Measurements from ENCODE around the gene KRT86. TPM values are rescaled to one million over a fixed set of nuclear protein-coding genes. Genes with fewer than 3 reads are reported as not detected.

The KRT86 gene
- total and polyA plus RNA-seq, 2 donors from 2014 or later = 1.3 TPM; not detected in 1

DNA sequence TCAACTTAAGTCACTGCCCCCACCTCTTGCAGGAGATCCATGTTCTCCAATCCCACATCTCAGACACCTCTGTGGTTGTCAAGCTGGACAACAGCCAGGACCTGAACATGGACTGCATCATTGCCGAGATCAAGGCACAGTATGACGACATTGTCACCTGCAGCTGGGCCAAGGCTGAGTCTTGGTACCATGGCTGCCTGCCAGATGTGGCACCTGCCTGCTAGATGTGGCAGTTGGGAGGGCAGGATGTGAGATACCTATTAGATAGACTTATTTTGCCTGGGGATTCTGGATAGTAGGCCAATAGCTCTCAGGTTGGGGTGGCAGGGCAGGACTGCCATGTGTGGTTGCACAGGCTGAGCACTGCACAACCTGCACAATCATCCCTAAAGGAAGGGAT is 7.9 kb upstream of the KRT86 start:
- Histone ChIP-seq H3K4me1 (ENCODE audit: control insufficient read depth in 2 of 3, insufficient read depth in 2 of 3, low read depth in 1 of 3, low read length in 3 of 3) (peaks cover 0 to 4% (median under 1%) of the 10 kb centered on the region in 3 donors), H3K27ac (ENCODE audit: low read depth in 2 of 2, low read length in 2 of 2) (no peak overlapping the region), H3K27me3 (ENCODE audit: control insufficient read depth, insufficient read depth, low read length) (no peaks in the 10 kb centered on the region), H3K36me3 (ENCODE audit: control insufficient read depth in 2 of 3, insufficient read depth in 3 of 3, low read length in 3 of 3) (no peaks in the 10 kb centered on the region), H3K9me3 (ENCODE audit: control insufficient read depth in 2 of 3, insufficient read depth in 1 of 3, low read length in 3 of 3) (no peaks in the 10 kb centered on the region), H3K9ac (ENCODE audit: low read length in 3 of 3) (no peak overlapping the region), H3K4me3 (ENCODE audit: low read length in 3 of 3) (no peak overlapping the region)
- FAIRE-seq (no peak), DNase-seq (peak in 1 of 5 donors; percentile 37)
- TF ChIP-seq, protein P1, sequence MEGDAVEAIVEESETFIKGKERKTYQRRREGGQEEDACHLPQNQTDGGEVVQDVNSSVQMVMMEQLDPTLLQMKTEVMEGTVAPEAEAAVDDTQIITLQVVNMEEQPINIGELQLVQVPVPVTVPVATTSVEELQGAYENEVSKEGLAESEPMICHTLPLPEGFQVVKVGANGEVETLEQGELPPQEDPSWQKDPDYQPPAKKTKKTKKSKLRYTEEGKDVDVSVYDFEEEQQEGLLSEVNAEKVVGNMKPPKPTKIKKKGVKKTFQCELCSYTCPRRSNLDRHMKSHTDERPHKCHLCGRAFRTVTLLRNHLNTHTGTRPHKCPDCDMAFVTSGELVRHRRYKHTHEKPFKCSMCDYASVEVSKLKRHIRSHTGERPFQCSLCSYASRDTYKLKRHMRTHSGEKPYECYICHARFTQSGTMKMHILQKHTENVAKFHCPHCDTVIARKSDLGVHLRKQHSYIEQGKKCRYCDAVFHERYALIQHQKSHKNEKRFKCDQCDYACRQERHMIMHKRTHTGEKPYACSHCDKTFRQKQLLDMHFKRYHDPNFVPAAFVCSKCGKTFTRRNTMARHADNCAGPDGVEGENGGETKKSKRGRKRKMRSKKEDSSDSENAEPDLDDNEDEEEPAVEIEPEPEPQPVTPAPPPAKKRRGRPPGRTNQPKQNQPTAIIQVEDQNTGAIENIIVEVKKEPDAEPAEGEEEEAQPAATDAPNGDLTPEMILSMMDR (IDR thresholded peaks at IDR 0.05; ENCODE audit: borderline replicate concordance, extremely low read depth, insufficient read depth) = no peak
- intact Hi-C loops (cut with DNase I) = no loop called here

DNA sequence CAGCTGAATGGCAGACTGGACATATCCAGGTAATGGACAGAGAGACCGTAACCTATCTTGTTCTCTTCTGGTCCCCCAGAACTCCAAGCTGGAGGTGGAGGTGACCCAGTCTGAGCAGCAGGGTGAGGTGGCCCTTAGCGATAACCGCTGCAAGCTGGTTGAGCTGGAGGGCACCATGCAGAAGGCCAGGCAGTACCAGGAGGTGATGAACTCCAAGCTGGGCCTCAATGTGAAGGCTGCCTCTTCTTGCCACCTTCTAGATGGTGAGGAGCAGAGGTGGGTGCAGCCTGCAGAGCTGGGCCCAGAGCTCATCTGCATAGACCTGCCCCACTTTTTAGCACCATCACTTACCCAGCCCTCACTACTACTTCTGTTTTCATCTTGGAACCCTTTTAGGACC is 7.2 kb upstream of the KRT86 start:
- H3K27me3 ChIP-seq (ENCODE audit: control insufficient read depth, insufficient read depth, low read length) = no peaks in the 10 kb centered on the region
- DNase-seq (peak in 2 of 5 donors; percentile 6 to 13), FAIRE-seq (no peak)
- H3K36me3 ChIP-seq (ENCODE audit: control insufficient read depth in 2 of 3, insufficient read depth in 3 of 3, low read length in 3 of 3) = no peaks in the 10 kb centered on the region
- no peak overlapping the region for H3K9ac ChIP-seq (ENCODE audit: low read length in 3 of 3)
- no peak overlapping the region for H3K4me3 ChIP-seq (ENCODE audit: low read length in 3 of 3)
- intact Hi-C loops (cut with DNase I) = no loop called here
- H3K27ac ChIP-seq (ENCODE audit: low read depth in 2 of 2, low read length in 2 of 2) = no peak overlapping the region
- TF ChIP-seq, protein P1 (IDR thresholded peaks at IDR 0.05; ENCODE audit: borderline replicate concordance, extremely low read depth, insufficient read depth) = no peak
- peaks cover 0 to 4% (median 0%) of the 10 kb centered on the region in 3 donors for H3K4me1 ChIP-seq (ENCODE audit: control insufficient read depth in 2 of 3, insufficient read depth in 2 of 3, low read depth in 1 of 3, low read length in 3 of 3)
- no peaks in the 10 kb centered on the region for H3K9me3 ChIP-seq (ENCODE audit: control insufficient read depth in 2 of 3, insufficient read depth in 1 of 3, low read length in 3 of 3)

DNA sequence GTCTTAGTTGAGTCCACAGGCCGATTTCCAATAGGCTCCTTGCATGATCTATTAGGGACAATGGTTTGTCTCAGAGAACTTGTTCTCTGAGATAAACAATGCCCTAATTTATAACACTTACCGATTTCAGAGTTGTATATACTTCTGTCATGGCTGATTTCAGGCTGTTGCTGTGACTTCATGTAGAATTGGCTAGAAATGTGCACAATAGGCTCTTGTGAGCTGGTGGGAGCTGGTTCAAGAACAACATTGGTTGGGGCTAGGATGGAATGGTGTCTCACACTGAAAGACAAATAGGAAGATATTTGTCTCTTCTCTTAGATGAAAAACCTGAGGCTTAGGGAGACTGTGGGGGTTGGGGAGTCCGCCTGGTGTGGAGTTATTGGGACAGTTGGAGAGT is 6.7 kb upstream of the KRT86 start:
- no peaks in the 10 kb centered on the region for H3K9me3 ChIP-seq (ENCODE audit: control insufficient read depth in 2 of 3, insufficient read depth in 1 of 3, low read length in 3 of 3)
- H3K4me3 ChIP-seq (ENCODE audit: low read length in 3 of 3) = no peak overlapping the region
- FAIRE-seq (no peak), DNase-seq (no peak)
- intact Hi-C loops (cut with DNase I) = no loop called here
- no peak overlapping the region for H3K27ac ChIP-seq (ENCODE audit: low read depth in 2 of 2, low read length in 2 of 2)
- H3K36me3 ChIP-seq (ENCODE audit: control insufficient read depth in 2 of 3, insufficient read depth in 3 of 3, low read length in 3 of 3) = no peaks in the 10 kb centered on the region
- no peaks in the 10 kb centered on the region for H3K27me3 ChIP-seq (ENCODE audit: control insufficient read depth, insufficient read depth, low read length)
- peaks cover 0 to 4% (median 0%) of the 10 kb centered on the region in 3 donors for H3K4me1 ChIP-seq (ENCODE audit: control insufficient read depth in 2 of 3, insufficient read depth in 2 of 3, low read depth in 1 of 3, low read length in 3 of 3)
- H3K9ac ChIP-seq (ENCODE audit: low read length in 3 of 3) = no peak overlapping the region
- TF ChIP-seq, protein P1 (IDR thresholded peaks at IDR 0.05; ENCODE audit: borderline replicate concordance, extremely low read depth, insufficient read depth) = no peak

DNA sequence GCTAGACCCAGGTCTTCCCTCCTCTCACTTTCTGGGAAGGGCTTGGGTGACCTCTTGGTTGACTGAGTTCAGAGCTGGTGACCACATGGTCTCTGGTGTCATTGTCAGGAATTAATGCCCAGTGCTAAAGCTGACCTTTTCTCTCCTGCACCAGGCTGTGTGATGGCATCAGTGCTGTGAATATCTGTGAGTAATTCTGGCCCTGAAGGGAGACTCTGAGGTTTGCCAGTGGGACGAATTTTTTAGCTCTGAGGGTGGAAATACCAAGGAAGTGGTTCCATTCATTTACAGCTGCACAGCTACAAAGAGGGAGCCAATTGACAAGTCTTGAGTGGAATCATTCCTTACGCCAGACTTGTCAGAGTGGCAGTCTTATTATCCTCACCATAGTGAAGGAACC is 6.2 kb upstream of the KRT86 start:
- Histone ChIP-seq H3K4me1 (ENCODE audit: control insufficient read depth in 2 of 3, insufficient read depth in 2 of 3, low read depth in 1 of 3, low read length in 3 of 3) (peaks cover 0 to 4% (median 0%) of the 10 kb centered on the region in 3 donors), H3K4me3 (ENCODE audit: low read length in 3 of 3) (no peak overlapping the region), H3K9me3 (ENCODE audit: control insufficient read depth in 2 of 3, insufficient read depth in 1 of 3, low read length in 3 of 3) (no peaks in the 10 kb centered on the region), H3K9ac (ENCODE audit: low read length in 3 of 3) (no peak overlapping the region), H3K27me3 (ENCODE audit: control insufficient read depth, insufficient read depth, low read length) (no peaks in the 10 kb centered on the region), H3K36me3 (ENCODE audit: control insufficient read depth in 2 of 3, insufficient read depth in 3 of 3, low read length in 3 of 3) (no peaks in the 10 kb centered on the region), H3K27ac (ENCODE audit: low read depth in 2 of 2, low read length in 2 of 2) (no peak overlapping the region)
- intact Hi-C loops (cut with DNase I) = no loop called here
- DNase-seq = no peak
- TF ChIP-seq, protein P1 (IDR thresholded peaks at IDR 0.05; ENCODE audit: borderline replicate concordance, extremely low read depth, insufficient read depth) = no peak
- FAIRE-seq = no peak

All from kidney (tissue), 14 donors.